Breast epithelium (tissue), 3 donors: ENCODE results near the gene RAB32.

Experiments
- POLR2AphosphoS5 ChIP-seq, 3 donors: sonication (generic); formaldehyde crosslinking; IDR thresholded peaks; one replicate each; pipeline ENCODE4 v1.6.1; 2017; ENCODE audit warnings: antibody characterized with exemption in 3 of 3
- TF ChIP-seq, protein P1 (sequence below), 3 donors: fragments of 450-650 bp; IDR thresholded peaks; one replicate each; pipeline ENCODE4 v1.5.1; 2016 to 2017; ENCODE audit warnings: antibody characterized with exemption in 3 of 3, mild to moderate bottlenecking in 3 of 3, moderate library complexity in 3 of 3

DNA sequence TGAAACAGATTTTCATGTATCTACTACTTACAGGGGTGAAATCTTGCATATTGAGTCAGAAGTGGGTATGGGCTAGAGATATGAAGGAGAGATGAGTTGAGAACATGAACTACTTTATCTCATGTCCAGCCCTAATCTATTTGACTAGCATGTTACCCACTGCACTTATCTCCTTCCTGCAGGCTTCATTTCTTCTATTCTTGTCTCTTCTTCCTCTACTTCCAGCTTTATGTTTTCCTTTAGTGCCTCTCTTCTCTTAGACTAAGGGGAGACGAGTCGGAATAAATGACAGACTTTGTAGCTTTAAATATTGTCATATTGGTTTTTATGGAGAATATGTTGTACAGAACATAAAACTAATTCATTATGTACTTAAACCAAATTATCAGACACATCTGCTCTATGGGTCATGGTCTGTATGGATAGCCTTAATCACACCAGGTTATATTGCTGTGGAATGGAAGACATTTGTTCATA lies 5.3 kb downstream of the RAB32 start:
- TF ChIP-seq POLR2AphosphoS5 (IDR thresholded peaks at IDR 0.05): no peak
- TF ChIP-seq, protein P1, sequence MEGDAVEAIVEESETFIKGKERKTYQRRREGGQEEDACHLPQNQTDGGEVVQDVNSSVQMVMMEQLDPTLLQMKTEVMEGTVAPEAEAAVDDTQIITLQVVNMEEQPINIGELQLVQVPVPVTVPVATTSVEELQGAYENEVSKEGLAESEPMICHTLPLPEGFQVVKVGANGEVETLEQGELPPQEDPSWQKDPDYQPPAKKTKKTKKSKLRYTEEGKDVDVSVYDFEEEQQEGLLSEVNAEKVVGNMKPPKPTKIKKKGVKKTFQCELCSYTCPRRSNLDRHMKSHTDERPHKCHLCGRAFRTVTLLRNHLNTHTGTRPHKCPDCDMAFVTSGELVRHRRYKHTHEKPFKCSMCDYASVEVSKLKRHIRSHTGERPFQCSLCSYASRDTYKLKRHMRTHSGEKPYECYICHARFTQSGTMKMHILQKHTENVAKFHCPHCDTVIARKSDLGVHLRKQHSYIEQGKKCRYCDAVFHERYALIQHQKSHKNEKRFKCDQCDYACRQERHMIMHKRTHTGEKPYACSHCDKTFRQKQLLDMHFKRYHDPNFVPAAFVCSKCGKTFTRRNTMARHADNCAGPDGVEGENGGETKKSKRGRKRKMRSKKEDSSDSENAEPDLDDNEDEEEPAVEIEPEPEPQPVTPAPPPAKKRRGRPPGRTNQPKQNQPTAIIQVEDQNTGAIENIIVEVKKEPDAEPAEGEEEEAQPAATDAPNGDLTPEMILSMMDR (IDR thresholded peaks at IDR 0.05): no peak
